Neural crest cell (in vitro differentiated cells): Measurements from ENCODE around the gene HAS3. TPM values are rescaled to one million over a fixed set of nuclear protein-coding genes. Genes with fewer than 3 reads are reported as not detected.

ENCODE experiments used
- DNase-seq: peaks from one replicate; pipeline ENCODE4 v3.0.0; 2021; ENCODE audit warnings: low read depth, mixed read lengths, low spot score
- H3K27ac Mint-ChIP-seq: one replicate; pipeline ENCODE4 v1.8.0; 2021; ENCODE audit warnings: mild to moderate bottlenecking, mixed read lengths; ENCODE audit not compliant: unreplicated experiment
- H3K27me3 Mint-ChIP-seq: 2 replicates; pipeline ENCODE4 v1.8.0; 2021; ENCODE audit warnings: low read depth, mild to moderate bottlenecking, mixed read lengths
- H3K36me3 Mint-ChIP-seq: 2 replicates; pipeline ENCODE4 v1.8.0; 2021; ENCODE audit warnings: low read depth, mild to moderate bottlenecking, mixed read lengths
- H3K4me1 Mint-ChIP-seq: 2 replicates; pipeline ENCODE4 v1.8.0; 2021; ENCODE audit warnings: mixed read lengths
- H3K4me3 Mint-ChIP-seq: one replicate; pipeline ENCODE4 v1.8.0; 2021; ENCODE audit warnings: mild to moderate bottlenecking, mixed read lengths
- H3K9me3 Mint-ChIP-seq: 2 replicates; pipeline ENCODE4 v1.8.0; 2021; ENCODE audit warnings: mixed read lengths
- total RNA-seq: library from RNA; stranded (reverse); gene quantifications from 2 replicates; pipeline ENCODE4 v1.2.1, GENCODE V29; 2021
- TF ChIP-seq, protein P1 (sequence below): fragments of 200-600 bp; sonication (generic); conservative IDR thresholded peaks from 2 replicates; pipeline ENCODE4 v1.5.0; 2021; ENCODE audit warnings: antibody characterized with exemption, mild to moderate bottlenecking

The HAS3 gene
- total RNA-seq, 1 donor from 2014 or later = 4.2 TPM

DNA sequence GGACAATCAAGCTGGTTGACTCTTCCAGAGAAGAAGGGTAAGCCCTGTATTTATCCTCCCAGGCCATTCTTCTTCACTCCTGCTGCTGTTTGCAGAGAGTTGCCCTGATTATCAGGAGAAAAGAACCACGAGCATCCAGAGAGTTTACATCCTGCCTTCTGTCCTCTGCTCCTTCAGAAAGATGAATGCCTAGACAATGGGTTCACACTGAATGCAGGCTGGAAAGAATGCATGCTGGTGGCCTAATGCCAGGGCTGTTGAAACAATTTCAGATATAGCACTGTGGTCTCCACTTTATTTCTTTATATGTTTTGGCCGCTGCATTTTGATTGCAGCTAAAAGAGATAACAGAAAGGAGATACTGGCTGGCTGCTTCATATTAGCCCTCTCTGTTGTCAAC is 21.2 kb upstream of the HAS3 start:
- no peak for DNase-seq
- peak overlapping the region; percentile 27 for H3K27ac Mint-ChIP-seq
- H3K36me3 Mint-ChIP-seq = no peaks in the 10 kb centered on the region
- H3K9me3 Mint-ChIP-seq = no peaks in the 10 kb centered on the region
- no peak overlapping the region for H3K4me3 Mint-ChIP-seq
- H3K27me3 Mint-ChIP-seq = no peaks in the 10 kb centered on the region
- peaks cover 20% of the 10 kb centered on the region for H3K4me1 Mint-ChIP-seq
- TF ChIP-seq, protein P1, sequence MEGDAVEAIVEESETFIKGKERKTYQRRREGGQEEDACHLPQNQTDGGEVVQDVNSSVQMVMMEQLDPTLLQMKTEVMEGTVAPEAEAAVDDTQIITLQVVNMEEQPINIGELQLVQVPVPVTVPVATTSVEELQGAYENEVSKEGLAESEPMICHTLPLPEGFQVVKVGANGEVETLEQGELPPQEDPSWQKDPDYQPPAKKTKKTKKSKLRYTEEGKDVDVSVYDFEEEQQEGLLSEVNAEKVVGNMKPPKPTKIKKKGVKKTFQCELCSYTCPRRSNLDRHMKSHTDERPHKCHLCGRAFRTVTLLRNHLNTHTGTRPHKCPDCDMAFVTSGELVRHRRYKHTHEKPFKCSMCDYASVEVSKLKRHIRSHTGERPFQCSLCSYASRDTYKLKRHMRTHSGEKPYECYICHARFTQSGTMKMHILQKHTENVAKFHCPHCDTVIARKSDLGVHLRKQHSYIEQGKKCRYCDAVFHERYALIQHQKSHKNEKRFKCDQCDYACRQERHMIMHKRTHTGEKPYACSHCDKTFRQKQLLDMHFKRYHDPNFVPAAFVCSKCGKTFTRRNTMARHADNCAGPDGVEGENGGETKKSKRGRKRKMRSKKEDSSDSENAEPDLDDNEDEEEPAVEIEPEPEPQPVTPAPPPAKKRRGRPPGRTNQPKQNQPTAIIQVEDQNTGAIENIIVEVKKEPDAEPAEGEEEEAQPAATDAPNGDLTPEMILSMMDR = no peak

DNA sequence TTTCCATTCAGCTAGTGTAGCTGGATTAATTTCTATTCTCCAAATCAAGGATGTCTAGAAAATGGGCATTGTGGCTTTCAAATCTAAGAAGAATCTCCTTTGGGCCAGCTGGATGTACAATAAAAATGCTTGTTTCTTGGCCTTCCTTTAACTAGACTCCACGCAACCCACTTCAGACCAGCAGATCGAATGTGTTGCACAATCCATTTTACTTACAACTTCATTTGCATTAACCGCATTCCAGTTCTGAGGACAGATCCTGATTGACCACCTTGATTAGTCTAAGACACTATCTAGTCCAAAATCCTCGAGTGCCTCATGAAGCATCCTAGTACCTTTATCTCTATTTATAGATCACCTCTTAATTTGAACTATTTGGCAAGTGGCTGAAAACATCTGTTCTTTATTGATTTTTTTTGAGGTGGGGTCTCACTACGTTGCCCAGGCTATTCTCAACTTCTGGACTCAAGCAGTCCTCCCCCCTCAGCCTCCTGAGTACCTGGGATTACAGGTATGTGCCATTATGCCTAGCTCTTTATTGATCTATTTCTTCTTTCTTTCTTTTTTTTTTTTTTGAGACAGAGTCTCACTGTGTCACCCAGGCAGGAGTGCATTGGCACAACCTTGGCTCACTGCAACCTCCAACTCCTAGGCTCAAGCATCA is 20.3 kb upstream of the HAS3 start:
- no peaks in the 10 kb centered on the region for H3K27me3 Mint-ChIP-seq
- H3K27ac Mint-ChIP-seq = no peak overlapping the region
- H3K4me3 Mint-ChIP-seq = no peak overlapping the region
- H3K4me1 Mint-ChIP-seq = peaks cover 24% of the 10 kb centered on the region
- H3K9me3 Mint-ChIP-seq = no peaks in the 10 kb centered on the region
- DNase-seq = no peak
- TF ChIP-seq, protein P1 = no peak
- H3K36me3 Mint-ChIP-seq = no peaks in the 10 kb centered on the region

DNA sequence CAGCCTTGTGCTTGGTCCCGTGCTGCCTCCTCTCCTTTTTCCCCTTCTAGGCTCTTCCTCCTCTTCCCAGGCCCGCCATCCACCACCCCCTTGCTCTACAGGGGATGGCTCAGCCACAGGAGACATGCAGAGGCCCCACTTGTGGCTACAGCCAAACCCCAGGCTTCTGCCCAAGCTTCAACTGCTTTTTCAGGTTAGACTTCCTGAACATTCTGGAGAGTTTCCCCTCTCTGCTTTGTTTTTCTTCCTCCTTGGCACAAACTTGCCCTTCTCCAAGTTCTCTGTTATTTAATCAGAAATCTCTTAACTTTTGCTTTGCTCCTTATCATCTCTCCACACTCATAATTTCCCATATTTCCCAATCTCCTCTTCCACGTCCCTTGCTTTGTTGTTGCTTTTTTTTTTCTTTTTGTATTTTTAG is 18.3 kb upstream of the HAS3 start:
- TF ChIP-seq, protein P1 = no peak
- no peaks in the 10 kb centered on the region for H3K36me3 Mint-ChIP-seq
- peaks cover 24% of the 10 kb centered on the region for H3K4me1 Mint-ChIP-seq
- no peak overlapping the region for H3K27ac Mint-ChIP-seq
- no peak for DNase-seq
- H3K4me3 Mint-ChIP-seq = no peak overlapping the region
- H3K27me3 Mint-ChIP-seq = no peaks in the 10 kb centered on the region
- H3K9me3 Mint-ChIP-seq = no peaks in the 10 kb centered on the region

DNA sequence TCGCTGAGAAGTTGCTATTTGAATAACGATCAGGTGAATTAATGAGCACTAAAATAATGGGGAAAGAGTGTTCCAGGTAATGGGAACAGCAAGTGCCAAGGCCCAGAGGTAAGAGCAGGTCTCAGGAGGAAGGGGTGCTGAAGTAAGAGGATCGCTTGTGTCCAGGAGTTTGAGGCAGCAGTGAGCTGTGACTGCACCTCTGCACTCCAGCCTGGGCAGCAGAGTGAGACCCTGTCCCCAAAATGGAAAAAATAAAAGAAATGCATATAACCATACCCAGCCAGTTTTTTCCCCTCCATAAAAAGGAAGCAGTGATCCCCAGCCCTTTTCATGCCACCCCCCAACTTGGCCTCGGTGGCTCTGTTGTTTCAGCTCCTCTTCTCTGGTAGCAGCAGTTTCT is 16.8 kb upstream of the HAS3 start:
- Mint-ChIP-seq H3K4me3 (no peak overlapping the region), H3K36me3 (no peaks in the 10 kb centered on the region), H3K27me3 (no peaks in the 10 kb centered on the region), H3K27ac (peak overlapping the region; percentile 39), H3K9me3 (no peaks in the 10 kb centered on the region), H3K4me1 (peaks cover 21% of the 10 kb centered on the region)
- no peak for DNase-seq
- TF ChIP-seq, protein P1 = no peak

DNA sequence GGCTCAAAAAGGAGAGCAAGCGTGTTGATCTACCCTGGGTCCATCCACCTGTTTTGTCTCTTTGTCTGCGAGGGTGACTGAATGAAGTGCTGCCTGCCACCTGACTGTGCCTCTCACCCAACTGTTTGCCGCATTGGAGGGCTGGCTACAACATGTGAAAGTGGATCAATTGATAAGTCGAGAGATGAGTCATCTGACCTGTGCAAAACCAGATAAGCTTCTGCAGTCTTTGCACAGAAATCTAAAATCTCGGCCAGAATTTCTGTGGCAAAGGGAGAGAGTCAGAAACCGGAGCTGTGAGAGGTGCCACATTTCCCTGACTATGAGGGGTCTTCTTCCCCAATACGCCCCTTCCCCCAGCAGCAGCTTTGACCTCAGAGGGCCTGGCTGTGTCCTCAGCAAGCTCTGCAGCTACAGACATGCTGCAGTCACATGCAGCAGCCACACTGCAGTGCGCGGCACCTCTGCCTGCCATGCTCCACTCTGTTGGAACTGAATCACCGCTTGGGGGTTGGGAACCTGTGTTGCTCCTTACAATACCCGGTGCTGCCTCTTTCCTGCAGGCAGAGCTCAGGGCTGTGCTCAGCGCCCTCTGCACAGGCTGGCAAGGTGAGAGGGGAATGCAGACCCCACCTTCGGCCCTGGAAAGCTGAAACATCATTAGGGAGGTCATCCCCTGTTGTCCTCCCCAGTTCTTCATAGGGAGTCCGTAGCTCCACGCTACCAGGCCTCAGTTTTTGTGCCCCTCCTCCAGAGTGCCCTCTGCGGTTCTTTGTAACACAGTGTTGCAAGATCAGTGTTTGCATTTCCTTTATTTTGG is 16.2 kb upstream of the HAS3 start:
- TF ChIP-seq, protein P1 = no peak

More for the DNA sequence above, 16.2 kb upstream of the HAS3 start:
- H3K4me1 Mint-ChIP-seq = peaks cover 15% of the 10 kb centered on the region
- H3K27ac Mint-ChIP-seq = peak overlapping the region; percentile 39
- no peaks in the 10 kb centered on the region for H3K36me3 Mint-ChIP-seq
- no peak for DNase-seq
- H3K27me3 Mint-ChIP-seq = no peaks in the 10 kb centered on the region
- no peaks in the 10 kb centered on the region for H3K9me3 Mint-ChIP-seq
- no peak overlapping the region for H3K4me3 Mint-ChIP-seq
